ENCODE data around the gene CDH13.

GRCh38 chr16:83110269-83110668 lies 483.5 kb downstream of the CDH13 start:
- TF ChIP-seq CTCF (IDR thresholded peaks at IDR 0.05; ENCODE audit: low read depth, low read length) (no peak), EZH2phosphoT487 (IDR thresholded peaks at IDR 0.05; ENCODE audit: low read depth) (no peak)

Data from OCI-LY3 (cell line).